HepG2 (cell line): ENCODE data around the gene COL18A1. TPM values are rescaled to one million over a fixed set of nuclear protein-coding genes. Genes with fewer than 3 reads are reported as not detected.
A peak's percentile ranks its signal among the peaks of the same experiment; 100 is the strongest.

Experiments
- ERF ChIP-seq: IDR thresholded peaks from 2 replicates; pipeline ENCODE4 v1.6.1; 2018; ENCODE audit warnings: missing biosample characterization, missing genetic modification reagents
- KMT2A ChIP-seq: sonication (generic); formaldehyde crosslinking; IDR thresholded peaks from 2 replicates; pipeline ENCODE4 v1.4.0; 2020; ENCODE audit warnings: missing genetic modification reagents
- MAFG ChIP-seq: sonication (generic); formaldehyde crosslinking; IDR thresholded peaks from 2 replicates; pipeline ENCODE4 v1.5.1; 2020; ENCODE audit warnings: mild to moderate bottlenecking, missing genetic modification reagents
- NONO ChIP-seq, 2 experiments: fragments of 450-650 bp in 1 of 2; sonication (generic) in 1 of 2; formaldehyde crosslinking in 1 of 2; IDR thresholded peaks in 1 of 2; conservative IDR thresholded peaks in 1 of 2; 2 replicates each; pipeline versions ENCODE4 v1.6.1 to v1.8.0; 2017 to 2022; ENCODE audit warnings: mild to moderate bottlenecking in 1 of 2, missing genetic modification reagents in 1 of 2, moderate library complexity in 1 of 2
- RXRB ChIP-seq: IDR thresholded peaks from 2 replicates; pipeline ENCODE4 v1.6.1; 2016; ENCODE audit warnings: borderline replicate concordance, missing genetic modification reagents, missing compliant biosample characterization
- SALL2 ChIP-seq: sonication (generic); formaldehyde crosslinking; IDR thresholded peaks from 2 replicates; pipeline ENCODE4 v1.8.1; 2023; ENCODE audit warnings: mild to moderate bottlenecking, missing genetic modification reagents, inconsistent platforms
- SOX5 ChIP-seq: IDR thresholded peaks from 2 replicates; pipeline ENCODE4 v1.6.1; 2016; ENCODE audit warnings: borderline replicate concordance
- WIZ ChIP-seq: sonication (generic); formaldehyde crosslinking; IDR thresholded peaks from 2 replicates; pipeline ENCODE4 v1.5.1; 2020; ENCODE audit warnings: mild to moderate bottlenecking, missing genetic modification reagents
- ZNF30 ChIP-seq: sonication (generic); formaldehyde crosslinking; IDR thresholded peaks from 2 replicates; pipeline ENCODE4 v1.5.0; 2020; ENCODE audit warnings: mild to moderate bottlenecking, missing genetic modification reagents
- ZNF572 ChIP-seq: sonication (generic); formaldehyde crosslinking; IDR thresholded peaks from 2 replicates; pipeline ENCODE4 v1.5.1; 2020; ENCODE audit warnings: mild to moderate bottlenecking, missing genetic modification reagents
- ZNF768 ChIP-seq: sonication (generic); formaldehyde crosslinking; IDR thresholded peaks from 2 replicates; pipeline ENCODE4 v1.4.0; 2020; ENCODE audit warnings: missing genetic modification reagents
- polyA plus RNA-seq, 8 experiments: library from polyadenylated mRNA; depleted of rRNA in 3 of 8; stranded (reverse) in 7 of 8; unstranded in 1 of 8; fragments of >200 nt; fragmentation: Illumina TruSeq in 4 of 8; extraction: Trizol in 4 of 8; gene quantifications; 2 replicates each; pipeline versions ENCODE4 v1.2.1 to v1.2.3, GENCODE V29; 2011 to 2016; ENCODE audit warnings: low read depth in 4 of 8, missing spikeins in 1 of 8, mixed read lengths in 1 of 8; ENCODE audit not compliant: insufficient read depth in 1 of 8
- total RNA-seq, 5 experiments: library from RNA; depleted of rRNA; stranded (reverse); fragments of >200 nt; fragmentation: Illumina TruSeq; extraction: Trizol; gene quantifications; 2 replicates each; pipeline ENCODE4 v1.2.3, GENCODE V29; 2016; ENCODE audit warnings: low read depth in 1 of 5
- TF ChIP-seq, protein P1 (sequence below): sonication (generic); formaldehyde crosslinking; IDR thresholded peaks from 2 replicates; pipeline ENCODE4 v1.4.0; 2020; ENCODE audit warnings: missing genetic modification reagents, borderline replicate concordance
- TF ChIP-seq, protein P2 (sequence below): IDR thresholded peaks from 2 replicates; pipeline ENCODE4 v1.6.1; 2016
- TF ChIP-seq, protein P3 (sequence below): sonication (generic); formaldehyde crosslinking; IDR thresholded peaks from 2 replicates; pipeline ENCODE4 v1.5.1; 2020; ENCODE audit warnings: mild to moderate bottlenecking, moderate library complexity, missing genetic modification reagents
- TF ChIP-seq, protein P4 (sequence below): sonication (generic); formaldehyde crosslinking; IDR thresholded peaks from 2 replicates; pipeline ENCODE4 v1.5.0; 2020; ENCODE audit warnings: mild to moderate bottlenecking, missing genetic modification reagents
- TF ChIP-seq, protein P5 (sequence below): sonication (generic); formaldehyde crosslinking; IDR thresholded peaks from 2 replicates; pipeline ENCODE4 v1.8.1; 2023; ENCODE audit warnings: mild to moderate bottlenecking, moderate library complexity, missing genetic modification reagents

Gene COL18A1
- total and polyA plus RNA-seq, 2 of the 13 experiments (the other 11 are each of a cell fraction or from before 2014, with no cell fraction given): 79.0 to 102 TPM

DNA sequence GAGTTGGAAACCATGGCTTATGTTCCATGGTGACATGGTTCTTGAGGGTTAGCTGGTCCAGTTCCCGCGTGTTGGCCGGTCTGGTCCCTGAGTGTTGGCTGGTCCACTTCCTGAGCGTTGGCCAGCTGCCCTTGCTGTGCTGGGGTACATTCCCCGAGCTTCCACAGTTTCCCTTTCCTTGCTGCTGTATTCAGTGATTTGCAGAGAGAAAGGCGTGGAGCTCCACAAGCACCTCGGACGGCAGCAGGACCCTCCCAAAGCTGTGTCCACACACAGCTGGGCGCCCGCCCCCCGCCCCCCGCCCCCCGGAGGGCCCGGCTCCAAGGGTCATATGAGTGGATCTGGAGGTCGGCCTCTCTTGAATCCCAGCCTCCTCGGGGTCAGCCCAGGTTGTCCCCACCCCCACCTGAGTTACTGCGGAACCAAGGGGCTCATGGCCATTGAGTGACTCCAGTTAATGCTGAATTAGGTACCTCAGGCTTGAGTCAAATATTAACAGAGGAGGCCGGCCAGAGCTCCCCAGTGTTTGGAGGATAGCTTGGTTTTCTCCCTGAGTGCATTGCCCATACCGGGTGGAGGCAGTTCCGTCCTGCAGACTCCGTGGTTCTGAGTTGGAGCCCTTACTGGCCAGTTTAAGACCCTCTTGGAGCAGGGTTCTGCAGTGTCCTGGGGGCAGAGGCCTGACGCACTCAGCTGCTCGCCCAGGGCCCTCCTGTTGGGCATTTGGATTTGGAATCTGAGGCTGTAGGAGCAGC, 18.4 kb downstream of the COL18A1 start (continued):
- TF ChIP-seq, protein P1, sequence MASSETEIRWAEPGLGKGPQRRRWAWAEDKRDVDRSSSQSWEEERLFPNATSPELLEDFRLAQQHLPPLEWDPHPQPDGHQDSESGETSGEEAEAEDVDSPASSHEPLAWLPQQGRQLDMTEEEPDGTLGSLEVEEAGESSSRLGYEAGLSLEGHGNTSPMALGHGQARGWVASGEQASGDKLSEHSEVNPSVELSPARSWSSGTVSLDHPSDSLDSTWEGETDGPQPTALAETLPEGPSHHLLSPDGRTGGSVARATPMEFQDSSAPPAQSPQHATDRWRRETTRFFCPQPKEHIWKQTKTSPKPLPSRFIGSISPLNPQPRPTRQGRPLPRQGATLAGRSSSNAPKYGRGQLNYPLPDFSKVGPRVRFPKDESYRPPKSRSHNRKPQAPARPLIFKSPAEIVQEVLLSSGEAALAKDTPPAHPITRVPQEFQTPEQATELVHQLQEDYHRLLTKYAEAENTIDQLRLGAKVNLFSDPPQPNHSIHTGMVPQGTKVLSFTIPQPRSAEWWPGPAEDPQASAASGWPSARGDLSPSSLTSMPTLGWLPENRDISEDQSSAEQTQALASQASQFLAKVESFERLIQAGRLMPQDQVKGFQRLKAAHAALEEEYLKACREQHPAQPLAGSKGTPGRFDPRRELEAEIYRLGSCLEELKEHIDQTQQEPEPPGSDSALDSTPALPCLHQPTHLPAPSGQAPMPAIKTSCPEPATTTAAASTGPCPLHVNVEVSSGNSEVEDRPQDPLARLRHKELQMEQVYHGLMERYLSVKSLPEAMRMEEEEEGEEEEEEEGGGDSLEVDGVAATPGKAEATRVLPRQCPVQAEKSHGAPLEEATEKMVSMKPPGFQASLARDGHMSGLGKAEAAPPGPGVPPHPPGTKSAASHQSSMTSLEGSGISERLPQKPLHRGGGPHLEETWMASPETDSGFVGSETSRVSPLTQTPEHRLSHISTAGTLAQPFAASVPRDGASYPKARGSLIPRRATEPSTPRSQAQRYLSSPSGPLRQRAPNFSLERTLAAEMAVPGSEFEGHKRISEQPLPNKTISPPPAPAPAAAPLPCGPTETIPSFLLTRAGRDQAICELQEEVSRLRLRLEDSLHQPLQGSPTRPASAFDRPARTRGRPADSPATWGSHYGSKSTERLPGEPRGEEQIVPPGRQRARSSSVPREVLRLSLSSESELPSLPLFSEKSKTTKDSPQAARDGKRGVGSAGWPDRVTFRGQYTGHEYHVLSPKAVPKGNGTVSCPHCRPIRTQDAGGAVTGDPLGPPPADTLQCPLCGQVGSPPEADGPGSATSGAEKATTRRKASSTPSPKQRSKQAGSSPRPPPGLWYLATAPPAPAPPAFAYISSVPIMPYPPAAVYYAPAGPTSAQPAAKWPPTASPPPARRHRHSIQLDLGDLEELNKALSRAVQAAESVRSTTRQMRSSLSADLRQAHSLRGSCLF (CRISPR knock-in tag): no peak
- TF ChIP-seq ZNF768 (CRISPR knock-in tag) (peak; percentile 83), ZNF572 (CRISPR knock-in tag) (no peak), NONO (IDR thresholded peaks at IDR 0.05) (no peak), NONO (CRISPR knock-in tag; conservative IDR thresholded peaks at IDR 0.05) (peak; percentile 23; the same call in 1 of the 2 replicates), ZNF30 (no peak), SALL2 (CRISPR knock-in tag) (peak; percentile 67; the same call in 1 of the 2 replicates), MAFG (CRISPR knock-in tag) (no peak), WIZ (CRISPR knock-in tag) (no peak), ERF (CRISPR knock-in tag) (0 out of 2 replicates have a peak, but pooled peaks have one; percentile 35), SOX5 (CRISPR knock-in tag) (0 out of 2 replicates have a peak, but pooled peaks have one; percentile 11), RXRB (CRISPR knock-in tag) (peak; percentile 93), KMT2A (CRISPR knock-in tag) (no peak; the same call in 1 of the 2 replicates)
- TF ChIP-seq, protein P2, sequence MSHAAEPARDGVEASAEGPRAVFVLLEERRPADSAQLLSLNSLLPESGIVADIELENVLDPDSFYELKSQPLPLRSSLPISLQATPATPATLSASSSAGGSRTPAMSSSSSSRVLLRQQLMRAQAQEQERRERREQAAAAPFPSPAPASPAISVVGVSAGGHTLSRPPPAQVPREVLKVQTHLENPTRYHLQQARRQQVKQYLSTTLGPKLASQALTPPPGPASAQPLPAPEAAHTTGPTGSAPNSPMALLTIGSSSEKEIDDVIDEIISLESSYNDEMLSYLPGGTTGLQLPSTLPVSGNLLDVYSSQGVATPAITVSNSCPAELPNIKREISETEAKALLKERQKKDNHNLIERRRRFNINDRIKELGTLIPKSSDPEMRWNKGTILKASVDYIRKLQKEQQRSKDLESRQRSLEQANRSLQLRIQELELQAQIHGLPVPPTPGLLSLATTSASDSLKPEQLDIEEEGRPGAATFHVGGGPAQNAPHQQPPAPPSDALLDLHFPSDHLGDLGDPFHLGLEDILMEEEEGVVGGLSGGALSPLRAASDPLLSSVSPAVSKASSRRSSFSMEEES (CRISPR knock-in tag): peak; percentile 72; the same call in 1 of the 2 replicates
- TF ChIP-seq, protein P3, sequence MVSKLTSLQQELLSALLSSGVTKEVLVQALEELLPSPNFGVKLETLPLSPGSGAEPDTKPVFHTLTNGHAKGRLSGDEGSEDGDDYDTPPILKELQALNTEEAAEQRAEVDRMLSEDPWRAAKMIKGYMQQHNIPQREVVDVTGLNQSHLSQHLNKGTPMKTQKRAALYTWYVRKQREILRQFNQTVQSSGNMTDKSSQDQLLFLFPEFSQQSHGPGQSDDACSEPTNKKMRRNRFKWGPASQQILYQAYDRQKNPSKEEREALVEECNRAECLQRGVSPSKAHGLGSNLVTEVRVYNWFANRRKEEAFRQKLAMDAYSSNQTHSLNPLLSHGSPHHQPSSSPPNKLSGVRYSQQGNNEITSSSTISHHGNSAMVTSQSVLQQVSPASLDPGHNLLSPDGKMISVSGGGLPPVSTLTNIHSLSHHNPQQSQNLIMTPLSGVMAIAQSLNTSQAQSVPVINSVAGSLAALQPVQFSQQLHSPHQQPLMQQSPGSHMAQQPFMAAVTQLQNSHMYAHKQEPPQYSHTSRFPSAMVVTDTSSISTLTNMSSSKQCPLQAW: peak; percentile 96
- TF ChIP-seq, protein P4, sequence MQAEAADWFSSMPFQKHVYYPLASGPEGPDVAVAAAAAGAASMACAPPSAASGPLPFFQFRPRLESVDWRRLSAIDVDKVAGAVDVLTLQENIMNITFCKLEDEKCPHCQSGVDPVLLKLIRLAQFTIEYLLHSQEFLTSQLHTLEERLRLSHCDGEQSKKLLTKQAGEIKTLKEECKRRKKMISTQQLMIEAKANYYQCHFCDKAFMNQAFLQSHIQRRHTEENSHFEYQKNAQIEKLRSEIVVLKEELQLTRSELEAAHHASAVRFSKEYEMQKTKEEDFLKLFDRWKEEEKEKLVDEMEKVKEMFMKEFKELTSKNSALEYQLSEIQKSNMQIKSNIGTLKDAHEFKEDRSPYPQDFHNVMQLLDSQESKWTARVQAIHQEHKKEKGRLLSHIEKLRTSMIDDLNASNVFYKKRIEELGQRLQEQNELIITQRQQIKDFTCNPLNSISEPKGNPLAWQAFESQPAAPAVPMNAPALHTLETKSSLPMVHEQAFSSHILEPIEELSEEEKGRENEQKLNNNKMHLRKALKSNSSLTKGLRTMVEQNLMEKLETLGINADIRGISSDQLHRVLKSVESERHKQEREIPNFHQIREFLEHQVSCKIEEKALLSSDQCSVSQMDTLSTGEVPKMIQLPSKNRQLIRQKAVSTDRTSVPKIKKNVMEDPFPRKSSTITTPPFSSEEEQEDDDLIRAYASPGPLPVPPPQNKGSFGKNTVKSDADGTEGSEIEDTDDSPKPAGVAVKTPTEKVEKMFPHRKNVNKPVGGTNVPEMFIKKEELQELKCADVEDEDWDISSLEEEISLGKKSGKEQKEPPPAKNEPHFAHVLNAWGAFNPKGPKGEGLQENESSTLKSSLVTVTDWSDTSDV (CRISPR knock-in tag): no peak
- TF ChIP-seq, protein P5, sequence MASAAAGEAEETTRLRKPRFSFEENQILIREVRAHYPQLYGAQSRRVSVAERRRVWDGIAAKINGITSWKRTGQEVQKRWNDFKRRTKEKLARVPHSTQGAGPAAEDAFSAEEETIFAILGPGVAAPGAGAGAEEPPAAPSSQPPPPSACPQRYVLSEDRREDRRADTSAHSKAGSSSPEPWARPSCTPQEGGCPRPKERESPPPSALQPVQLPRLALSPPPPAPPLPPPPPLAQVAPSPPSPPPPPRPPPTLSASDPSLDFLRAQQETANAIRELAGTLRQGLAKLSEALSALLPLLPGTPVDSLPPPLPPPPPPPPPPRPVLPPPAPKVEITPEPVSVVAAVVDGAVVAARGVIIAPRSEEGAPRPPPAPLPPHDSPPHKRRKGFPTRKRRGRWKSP: no peak; the same call in 1 of the 2 replicates
